ENCODE data around the gene ZNF555. TPM values are rescaled to one million over a fixed set of nuclear protein-coding genes. Genes with fewer than 3 reads are reported as not detected.

The ZNF555 gene
- total and polyA plus RNA-seq, 9 of the 15 experiments (the other 6 are each of a cell fraction or from before 2014, with no cell fraction given), result 2.0 to 6.7 (median 5.4) TPM

DNA sequence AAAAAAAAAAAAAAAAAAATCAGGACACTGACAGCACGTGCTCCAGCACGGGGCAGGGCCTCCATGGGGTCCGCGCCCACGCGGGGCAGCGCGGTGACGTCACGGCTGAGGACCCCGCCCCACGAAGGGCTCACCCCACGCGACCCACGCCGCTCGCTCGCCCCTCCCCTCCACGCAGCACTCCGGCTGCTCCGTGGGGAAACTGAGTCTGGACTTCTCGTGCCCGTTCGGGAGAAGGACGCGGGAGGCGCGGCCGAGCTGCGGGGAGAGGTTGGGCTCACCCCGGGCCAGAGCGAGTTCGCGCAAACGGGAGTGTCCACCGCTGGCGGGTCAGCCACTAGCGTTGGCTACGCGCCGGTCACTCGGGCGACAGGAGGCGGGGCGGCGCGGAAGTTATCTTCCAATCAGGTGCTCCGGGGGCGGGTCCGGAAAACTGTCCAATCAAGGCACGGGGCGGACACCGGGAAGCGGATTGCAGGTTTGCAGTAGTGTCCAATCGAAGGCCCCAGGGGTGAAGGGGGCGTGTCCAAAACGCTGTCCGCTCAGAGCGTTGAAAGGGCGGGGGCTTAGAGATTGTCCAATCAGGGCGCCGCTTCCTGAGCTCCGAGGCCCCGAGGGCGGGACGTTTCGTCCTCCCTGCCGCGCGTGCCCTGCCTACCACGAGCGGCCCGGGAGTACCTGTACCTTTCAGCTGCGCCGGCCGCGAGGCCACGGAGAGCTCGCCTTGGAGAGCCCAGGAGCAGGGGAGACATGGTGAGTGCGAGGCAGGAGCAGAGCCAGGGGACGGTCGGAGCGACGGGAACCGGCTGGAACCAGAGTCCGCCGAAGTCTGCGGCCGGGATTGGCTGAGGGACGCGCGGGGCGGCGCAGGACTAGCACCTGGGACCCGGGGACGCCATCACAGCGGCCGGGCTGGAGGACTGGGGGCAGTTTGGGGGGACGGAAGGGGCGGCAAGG is 59.3 kb downstream of the ZNF555 start, which contains the start of gene ZNF57 (continued):
- TF ChIP-seq TSHZ1 (CRISPR knock-in tag; IDR thresholded peaks at IDR 0.05) (no peak), SNIP1 (IDR thresholded peaks at IDR 0.05; ENCODE audit: low read depth) (no peak), TEAD2 (tag; IDR thresholded peaks at IDR 0.05) (no peak), ZNF512 (tag; IDR thresholded peaks at IDR 0.05) (no peak), USF1 (CRISPR knock-in tag; IDR thresholded peaks at IDR 0.05) (peak; percentile 47), KDM5B (IDR thresholded peaks at IDR 0.05; ENCODE audit: insufficient replicate concordance, low read depth, low read length) (no peak), ZNF584 (CRISPR knock-in tag; IDR thresholded peaks at IDR 0.05; ENCODE audit: low read depth) (no peak), CTBP1 (IDR thresholded peaks at IDR 0.05; ENCODE audit: borderline replicate concordance) (peak; percentile 48; the same call in 1 of the 2 replicates), HMG20B (CRISPR knock-in tag; IDR thresholded peaks at IDR 0.05) (no peak), ZC3H11A (IDR thresholded peaks at IDR 0.05; ENCODE audit: low read depth, low read length) (no peak), KLF13 (tag; IDR thresholded peaks at IDR 0.05; ENCODE audit: borderline replicate concordance, low read depth) (no peak), GTF2F1 (IDR thresholded peaks at IDR 0.05; ENCODE audit: low read depth, low read length) (no peak), ZNF699 (CRISPR knock-in tag; IDR thresholded peaks at IDR 0.05; ENCODE audit: insufficient replicate concordance) (no peak)
- TF ChIP-seq, protein P1, sequence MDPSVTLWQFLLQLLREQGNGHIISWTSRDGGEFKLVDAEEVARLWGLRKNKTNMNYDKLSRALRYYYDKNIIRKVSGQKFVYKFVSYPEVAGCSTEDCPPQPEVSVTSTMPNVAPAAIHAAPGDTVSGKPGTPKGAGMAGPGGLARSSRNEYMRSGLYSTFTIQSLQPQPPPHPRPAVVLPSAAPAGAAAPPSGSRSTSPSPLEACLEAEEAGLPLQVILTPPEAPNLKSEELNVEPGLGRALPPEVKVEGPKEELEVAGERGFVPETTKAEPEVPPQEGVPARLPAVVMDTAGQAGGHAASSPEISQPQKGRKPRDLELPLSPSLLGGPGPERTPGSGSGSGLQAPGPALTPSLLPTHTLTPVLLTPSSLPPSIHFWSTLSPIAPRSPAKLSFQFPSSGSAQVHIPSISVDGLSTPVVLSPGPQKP (CRISPR knock-in tag; IDR thresholded peaks at IDR 0.05), result no peak
- TF ChIP-seq, protein P2, sequence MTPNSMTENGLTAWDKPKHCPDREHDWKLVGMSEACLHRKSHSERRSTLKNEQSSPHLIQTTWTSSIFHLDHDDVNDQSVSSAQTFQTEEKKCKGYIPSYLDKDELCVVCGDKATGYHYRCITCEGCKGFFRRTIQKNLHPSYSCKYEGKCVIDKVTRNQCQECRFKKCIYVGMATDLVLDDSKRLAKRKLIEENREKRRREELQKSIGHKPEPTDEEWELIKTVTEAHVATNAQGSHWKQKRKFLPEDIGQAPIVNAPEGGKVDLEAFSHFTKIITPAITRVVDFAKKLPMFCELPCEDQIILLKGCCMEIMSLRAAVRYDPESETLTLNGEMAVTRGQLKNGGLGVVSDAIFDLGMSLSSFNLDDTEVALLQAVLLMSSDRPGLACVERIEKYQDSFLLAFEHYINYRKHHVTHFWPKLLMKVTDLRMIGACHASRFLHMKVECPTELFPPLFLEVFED (CRISPR knock-in tag; conservative IDR thresholded peaks at IDR 0.05), result peak; percentile 48; the same call in 1 of the 2 replicates

All from K562 (cell line).